DND-41 (cell line): ENCODE results near the gene APBB2.

ENCODE experiments used
- CTCF ChIP-seq: IDR thresholded peaks from 2 replicates; pipeline ENCODE4 v1.5.1; 2012; ENCODE audit warnings: borderline replicate concordance, low read length, moderate library complexity, mild to moderate bottlenecking; ENCODE audit not compliant: poor library complexity, severe bottlenecking; ENCODE audit errors: extremely low read depth
- EZH2 ChIP-seq: IDR thresholded peaks from 3 replicates; pipeline ENCODE4 v1.6.1; 2012; ENCODE audit warnings: borderline replicate concordance, low read depth, mild to moderate bottlenecking, moderate library complexity, low read length, inconsistent platforms; ENCODE audit not compliant: severe bottlenecking

- no peak for TF ChIP-seq CTCF
- TF ChIP-seq EZH2, result no peak
Measured at GRCh38 chr4:40846532-40846931, 367.8 kb downstream of the APBB2 start.
